Stimulated activated CD4-positive, alpha-beta T cell treated with anti-CD3 and anti-CD28 coated beads, TNF-alpha, amount 100 ng/mL, for 4 hours (primary cell): Measurements from ENCODE around the gene SHD.

Source experiments
- DNase-seq, 3 experiments: peaks; one replicate each; pipeline ENCODE4 v3.0.0-alpha.2; 2020; ENCODE audit warnings: low read depth in 3 of 3

The SHD gene

GRCh38 chr19:4298810-4299550 is 19.9 kb downstream of the SHD start:
- no peak for DNase-seq

DNA sequence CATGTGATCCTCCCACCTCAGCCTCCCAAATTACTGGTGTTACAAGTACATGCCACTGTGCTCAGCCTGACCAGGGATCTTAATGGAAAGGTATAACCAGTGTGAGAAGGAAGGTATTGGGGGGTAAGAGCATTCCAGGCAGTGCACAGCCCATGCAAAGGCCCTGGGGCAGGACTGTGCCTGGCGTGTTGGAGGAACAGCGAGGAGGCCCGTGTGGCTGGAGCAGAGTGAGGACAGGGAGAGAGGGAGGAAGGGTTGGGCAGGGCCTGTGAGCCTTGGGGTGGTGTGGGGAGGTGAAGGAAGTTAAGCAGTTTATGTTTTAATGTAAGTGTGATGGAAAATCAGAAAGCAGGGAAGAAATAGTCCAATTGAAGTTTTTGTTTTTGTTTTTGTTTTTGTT is 21.5 kb downstream of the SHD start:
- DNase-seq: no peak

DNA sequence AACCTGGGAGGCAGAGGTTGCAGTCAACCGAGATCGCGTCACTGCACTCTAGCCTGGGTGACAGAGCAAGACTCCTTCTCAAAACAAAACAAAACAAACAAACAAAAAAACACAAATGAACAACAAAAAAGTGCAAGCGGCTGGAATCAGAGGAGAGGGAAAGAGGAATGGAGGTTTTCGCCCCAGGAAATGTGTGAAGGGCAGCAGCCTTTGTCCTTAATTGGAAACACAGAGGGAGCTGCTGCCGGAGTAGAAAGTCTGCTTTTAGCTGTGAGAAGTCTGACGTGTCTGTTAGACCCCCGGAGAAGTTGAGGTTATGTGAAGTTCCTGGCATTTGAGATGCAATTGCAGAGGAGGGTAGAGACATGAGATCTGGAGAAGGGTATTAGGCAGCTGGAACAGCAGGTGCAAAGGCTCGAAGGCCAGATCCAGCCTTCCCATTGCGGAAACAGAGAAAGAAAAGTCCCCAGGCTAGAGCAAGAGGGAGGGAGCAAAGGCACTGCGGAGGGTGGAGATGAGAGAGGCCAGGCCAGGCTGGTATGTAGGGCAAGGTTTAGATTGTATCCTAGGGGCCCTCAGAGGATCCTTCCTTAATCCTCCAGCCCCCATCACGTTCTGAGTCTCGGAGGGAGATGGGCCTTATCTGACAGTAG is 22.6 kb downstream of the SHD start:
- no peak for DNase-seq

GRCh38 chr19:4302243-4302640 is 23.2 kb downstream of the SHD start, which contains the start of gene TMIGD2:
Gene TMIGD2 (minus strand): TSS chr19:4302389. CDS start chr19:4302385, 4 bp downstream.
- DNase-seq: no peak

DNA sequence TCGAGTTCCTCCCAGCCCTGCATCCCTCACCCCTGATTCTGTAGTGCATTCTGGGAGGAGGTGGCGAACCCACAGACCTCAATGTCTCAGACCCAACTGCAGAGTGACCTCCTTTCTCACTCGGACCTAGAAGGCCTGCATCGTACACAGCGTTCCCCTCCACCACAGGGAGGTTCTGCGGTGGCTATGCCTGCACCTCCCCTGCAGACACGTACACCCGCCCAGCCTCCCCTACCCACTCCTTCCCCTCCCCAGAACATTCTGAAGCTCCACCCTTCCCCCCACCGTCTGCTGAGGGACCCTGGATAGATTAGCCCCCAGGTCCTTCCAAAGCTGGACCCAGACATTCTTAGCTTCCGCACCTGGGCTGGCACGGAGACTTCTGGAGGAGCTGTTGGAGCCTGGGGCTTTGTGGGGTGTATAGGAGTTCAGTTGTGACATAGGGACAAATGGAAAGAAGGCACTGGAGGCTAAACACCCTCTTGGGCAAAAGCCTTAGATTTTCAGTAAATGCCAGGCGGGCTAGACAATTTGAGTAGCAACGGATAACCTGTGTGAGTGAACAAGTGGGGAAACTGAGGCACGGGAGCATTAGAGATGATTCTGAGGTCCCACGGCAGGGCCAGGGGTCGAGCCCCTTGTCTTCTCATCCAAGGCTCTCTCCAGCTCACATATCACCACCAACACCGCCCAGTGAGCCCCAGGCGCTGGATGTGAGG is 24.9 kb downstream of the SHD start:
- DNase-seq: no peak

GRCh38 chr19:4304538-4305256 is 25.6 kb downstream of the SHD start, which contains the start of gene FSD1:
Gene FSD1 (plus strand): TSS chr19:4304598. CDS start chr19:4304747, 149 bp downstream.
- DNase-seq: peak; percentile 28 to 49 (median 44)

- no peak for DNase-seq
Observed at GRCh38 chr19:4305257-4305612, 26.2 kb downstream of the SHD start.

DNA sequence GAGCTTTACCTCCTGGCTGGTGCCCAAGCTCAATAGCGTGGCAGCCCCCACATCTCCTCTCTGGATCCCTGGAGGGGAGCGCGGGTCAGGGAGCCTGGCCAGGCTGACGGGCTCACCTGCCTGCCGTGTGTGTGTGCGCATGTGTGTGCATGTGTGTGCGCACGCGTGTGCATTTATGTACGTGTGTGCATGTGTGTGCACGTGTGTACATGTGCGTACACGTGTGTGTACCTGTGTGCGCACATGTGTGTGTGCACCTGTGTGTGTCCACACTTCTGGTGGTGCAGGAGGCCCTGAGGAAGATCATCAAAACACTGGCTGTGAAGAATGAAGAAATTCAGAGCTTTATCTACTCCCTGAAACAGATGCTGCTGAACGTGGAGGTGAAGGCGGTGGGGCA is 26.6 kb downstream of the SHD start:
- DNase-seq: no peak

- DNase-seq: no peak
Observed at GRCh38 chr19:4310247-4311121, 31.4 kb downstream of the SHD start.

DNA sequence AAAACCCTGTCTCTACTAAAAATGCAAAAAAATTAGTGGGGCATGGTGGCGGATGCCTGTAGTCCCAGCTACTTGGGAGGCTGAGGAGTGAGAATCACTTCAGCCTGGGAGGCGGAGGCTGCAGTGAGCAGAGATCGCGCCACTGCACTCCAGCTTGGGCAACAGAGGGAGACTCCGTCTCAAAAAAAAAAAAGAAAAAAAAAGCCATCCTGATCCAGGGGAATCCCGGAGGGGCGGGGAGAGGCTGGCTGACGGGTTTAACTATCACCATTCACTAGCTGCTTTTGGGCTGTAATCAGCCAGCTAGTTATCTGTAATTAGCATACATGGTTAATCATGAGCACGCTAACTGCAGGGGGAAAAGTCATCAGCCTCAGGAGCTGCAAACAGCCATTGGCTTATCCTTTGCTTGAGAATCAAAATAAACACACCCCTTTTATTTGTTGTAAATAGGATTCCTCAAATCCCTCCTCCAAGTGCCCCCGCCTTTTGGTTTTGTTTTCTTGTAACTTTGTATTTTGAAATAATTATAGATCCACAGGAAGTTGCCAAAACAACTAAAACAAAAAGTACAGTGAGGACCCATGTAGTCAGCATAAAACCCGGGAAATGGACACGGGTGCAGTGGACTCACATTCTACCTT is 34.9 kb downstream of the SHD start:
- DNase-seq: no peak

GRCh38 chr19:4316956-4317355 is 37.9 kb downstream of the SHD start:
- DNase-seq: no peak

DNA sequence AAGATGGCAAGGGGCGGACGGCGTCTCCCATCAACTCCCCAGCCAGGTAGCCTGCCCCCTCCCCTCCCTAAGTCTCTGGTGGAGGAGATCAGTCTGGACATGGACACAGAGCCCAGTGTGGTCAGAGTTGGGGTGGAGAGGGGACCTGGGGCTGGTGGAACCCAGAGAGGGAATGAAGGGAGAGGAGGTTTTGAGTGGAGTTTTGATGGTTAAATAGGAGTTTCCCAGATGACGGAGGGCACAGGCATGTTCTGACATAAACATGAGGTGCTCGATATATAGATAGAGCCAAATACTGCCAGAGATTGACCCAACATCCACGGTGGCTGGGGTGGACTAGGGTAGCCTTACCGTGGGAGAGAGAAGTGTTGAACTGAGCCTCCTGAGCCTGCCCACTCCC is 39.4 kb downstream of the SHD start:
- DNase-seq: no peak

DNA sequence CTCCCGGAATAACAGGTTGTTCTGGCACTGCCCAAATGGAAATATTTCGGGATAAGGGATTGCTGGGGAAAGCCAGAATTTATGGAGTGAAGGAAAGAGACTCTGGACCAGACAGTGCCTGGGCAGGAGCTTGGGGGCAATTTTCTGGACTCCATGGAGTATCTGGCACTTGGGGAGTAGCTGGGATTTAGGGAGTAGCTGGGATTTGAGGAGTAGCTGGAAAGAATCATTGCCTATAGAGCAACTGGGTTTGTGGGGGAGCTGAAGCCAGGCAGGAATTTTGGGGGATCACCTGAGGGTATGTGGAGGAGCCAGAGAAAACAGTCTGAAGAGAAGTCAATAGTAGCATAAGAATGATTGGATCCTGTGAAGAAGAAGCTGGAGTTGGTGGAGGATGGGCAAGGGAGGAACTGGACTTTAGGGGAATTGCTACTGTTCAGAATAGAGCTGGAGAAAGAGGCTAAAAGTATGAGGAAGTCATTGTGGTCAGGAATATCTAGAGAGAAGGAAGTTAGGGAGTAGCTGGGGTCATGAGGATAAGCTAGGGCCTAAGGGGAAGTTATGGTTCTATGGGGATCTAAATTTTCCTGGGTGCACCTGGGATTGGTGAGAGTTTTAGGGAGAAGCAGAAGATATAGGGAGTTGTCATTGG is 40.1 kb downstream of the SHD start:
- DNase-seq: no peak

DNA sequence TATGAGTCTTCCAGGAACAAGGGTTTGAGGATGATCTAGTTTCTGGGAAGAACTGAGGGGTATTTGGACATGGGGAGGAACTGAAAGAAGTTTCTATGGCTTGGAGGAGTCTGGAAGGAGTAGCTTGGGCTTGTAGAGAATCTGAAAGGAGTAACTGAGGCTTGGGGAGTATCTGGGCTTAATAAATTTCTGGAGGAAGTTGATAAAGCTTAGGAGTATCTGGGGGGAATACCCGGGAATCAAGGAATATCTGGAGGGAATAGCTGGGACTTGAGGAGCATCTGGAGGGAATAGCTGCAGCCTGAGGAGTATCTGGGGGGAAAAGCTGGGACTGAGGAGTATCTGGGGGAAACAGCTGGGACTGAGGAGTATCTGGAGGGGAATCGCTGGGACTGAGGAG is 41.4 kb downstream of the SHD start:
- DNase-seq: no peak

- no peak for DNase-seq
Observed at GRCh38 chr19:4322942-4323665, 44.0 kb downstream of the SHD start.

DNA sequence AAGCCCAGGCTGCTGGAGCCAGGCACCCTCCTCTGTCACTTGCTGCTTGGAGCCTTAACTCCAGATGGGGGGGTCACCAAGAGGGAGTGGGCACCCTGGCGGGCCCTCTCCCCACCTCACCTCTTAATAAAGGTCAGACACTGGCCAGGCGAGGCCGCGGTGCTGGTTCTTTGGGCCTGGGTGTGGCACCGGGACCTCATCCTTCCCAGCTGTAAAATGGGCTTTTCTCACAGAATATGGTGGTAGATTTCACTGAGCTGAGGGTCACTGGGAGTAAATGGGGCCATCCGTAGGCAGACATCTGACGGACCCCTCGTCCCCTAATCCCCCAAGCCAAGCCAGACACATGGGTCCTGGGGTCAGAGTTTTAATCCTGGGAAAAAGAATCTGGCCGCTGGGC is 44.6 kb downstream of the SHD start:
- DNase-seq: no peak

DNA sequence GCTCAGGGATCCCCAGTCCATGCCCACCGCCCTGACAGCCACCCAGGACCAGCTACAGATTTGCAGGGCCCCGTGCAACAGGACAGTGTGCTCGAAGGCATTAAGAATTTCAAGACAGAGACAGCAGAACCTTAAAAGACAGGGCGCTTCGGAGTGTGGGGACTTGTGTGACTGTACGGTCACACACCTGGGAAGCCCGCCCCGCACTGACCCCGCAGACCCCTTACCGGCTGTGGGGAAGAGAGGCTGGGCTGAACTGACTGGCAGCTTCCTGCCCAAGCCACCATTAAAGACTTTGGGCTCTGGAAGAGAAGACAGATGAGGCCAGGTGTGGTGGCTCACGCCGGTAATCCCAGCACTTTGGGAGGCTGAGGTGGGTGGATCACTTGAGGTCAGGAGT is 45.2 kb downstream of the SHD start:
- no peak for DNase-seq

GRCh38 chr19:4326215-4326836 is 47.3 kb downstream of the SHD start:
- DNase-seq: no peak

DNA sequence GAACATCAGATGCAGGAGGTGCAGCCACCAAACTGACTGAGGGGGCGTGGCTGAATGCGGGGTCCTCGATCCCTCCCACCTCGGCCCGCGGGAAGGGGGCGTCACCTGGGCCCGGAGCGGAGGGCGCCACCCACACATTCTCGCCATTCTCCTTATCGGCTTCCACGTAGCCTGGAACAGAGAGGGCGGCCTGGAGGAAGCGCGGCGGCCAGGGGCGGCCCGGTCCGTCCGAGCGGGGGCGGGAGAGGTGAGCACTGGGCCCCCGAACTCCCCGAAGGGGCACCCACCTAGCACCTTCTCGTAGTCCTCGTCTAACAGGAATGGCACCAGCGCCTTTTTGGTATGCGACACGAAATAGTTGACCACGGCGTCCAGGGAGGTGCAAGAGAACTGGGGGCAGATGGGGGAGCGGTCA is 47.8 kb downstream of the SHD start:
- no peak for DNase-seq
